ENCODE measurements around the gene ODC1.

Gene ODC1

DNA sequence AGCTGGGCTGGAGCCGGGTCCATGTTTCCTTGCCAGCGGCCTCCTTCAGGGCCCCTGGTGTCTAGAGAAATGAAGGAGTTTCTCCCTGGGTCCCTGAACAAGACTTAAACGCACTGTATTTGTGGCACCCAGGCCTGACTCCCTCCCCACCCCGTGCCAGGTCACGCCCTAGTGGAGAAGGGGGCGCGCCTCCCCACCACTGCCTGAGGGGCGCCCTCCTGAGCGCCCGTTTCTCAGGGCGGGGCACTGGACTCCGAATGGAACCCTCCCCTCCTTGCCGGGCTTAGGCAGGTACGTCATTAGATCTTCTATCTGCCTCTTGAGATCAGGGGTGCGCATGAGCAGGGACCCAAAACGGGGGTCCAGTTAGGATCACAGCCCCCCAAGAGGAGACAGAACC, 16.3 kb downstream of the ODC1 start:
- Histone ChIP-seq H3K4me3 (no peak overlapping the region), H3K9me3 (no peaks in the 10 kb centered on the region), H3K27me3 (ENCODE audit: low read depth) (no peaks in the 10 kb centered on the region), H3K36me3 (replicated peaks) (no peaks in the 10 kb centered on the region), H3K4me1 (no peaks in the 10 kb centered on the region)
- in situ Hi-C loops (cut with MboI; ENCODE audit: low sequenced_read_pairs): loop anchor here (10.0 kb wide), 1 partner anchor 357 kb away; no protein-coding TSS in a partner anchor
- DNase-seq (ENCODE audit: low spot score in 2 of 2): no peak

DNA sequence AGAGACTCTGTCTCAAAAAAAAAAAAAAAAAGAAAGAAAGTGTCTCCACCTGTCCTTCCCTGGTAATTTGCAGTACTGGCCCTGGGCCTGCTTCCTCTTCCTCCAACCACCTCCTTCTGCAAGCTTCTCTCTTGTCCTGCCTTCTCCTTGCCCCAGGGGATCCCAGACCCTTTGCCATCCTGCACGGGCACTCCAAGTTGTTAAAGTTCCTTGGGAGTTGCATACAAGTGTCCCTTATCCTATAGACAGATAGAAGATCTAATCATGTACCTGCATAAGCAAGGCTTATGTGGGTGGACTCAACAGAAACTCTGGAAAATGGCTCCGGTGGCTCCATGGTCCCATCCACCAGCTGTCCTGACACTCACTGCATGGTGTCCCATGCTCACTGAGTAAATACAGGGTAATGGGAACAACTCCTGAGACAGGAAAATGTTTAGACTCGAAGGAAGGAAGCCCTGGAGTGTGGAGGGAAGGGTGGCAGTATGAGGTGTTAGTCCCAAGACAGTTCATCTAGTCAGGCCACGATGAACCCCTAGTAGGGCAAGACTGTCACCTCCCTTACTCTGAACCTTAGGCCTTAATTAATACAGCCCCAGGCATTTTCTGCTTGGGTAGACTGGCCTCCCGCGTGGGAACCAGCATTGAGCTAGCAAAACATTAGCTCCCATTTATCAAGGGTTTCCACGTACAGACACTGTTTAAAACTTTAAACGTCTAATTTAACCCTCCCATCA, 17.1 kb downstream of the ODC1 start:
- H3K36me3 ChIP-seq (replicated peaks): no peaks in the 10 kb centered on the region; the same call in 1 of the 2 replicates
- no peak for DNase-seq (ENCODE audit: low spot score in 2 of 2)
- no peaks in the 10 kb centered on the region for H3K27me3 ChIP-seq (ENCODE audit: low read depth)
- in situ Hi-C loops (cut with MboI; ENCODE audit: low sequenced_read_pairs): loop anchor here (10.0 kb wide), 1 partner anchor 356 kb away; no protein-coding TSS in a partner anchor
- H3K9me3 ChIP-seq: no peaks in the 10 kb centered on the region
- H3K4me1 ChIP-seq: no peaks in the 10 kb centered on the region
- H3K4me3 ChIP-seq: no peak overlapping the region

DNA sequence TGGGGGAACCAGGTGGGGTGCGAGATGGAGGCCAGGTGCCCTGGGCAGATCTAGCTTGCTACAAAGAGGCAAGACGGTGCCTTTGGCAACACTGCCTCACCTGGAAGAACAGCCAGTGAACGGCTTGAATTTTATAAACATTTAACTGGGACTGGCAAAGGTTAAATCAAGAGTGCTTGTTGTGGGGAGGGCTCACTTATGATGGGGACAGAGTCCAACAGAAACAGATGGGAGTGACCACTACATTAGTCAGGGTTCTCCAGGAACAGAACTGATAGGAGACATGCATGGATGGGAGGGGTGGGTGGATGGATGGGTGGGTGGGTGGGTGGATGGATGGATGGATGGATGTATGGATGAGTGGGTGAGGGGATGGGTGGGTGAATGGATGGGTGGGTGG, 19.2 kb downstream of the ODC1 start:
- no peak for DNase-seq (ENCODE audit: low spot score in 2 of 2)
- Histone ChIP-seq H3K36me3 (replicated peaks) (no peaks in the 10 kb centered on the region; the same call in 1 of the 2 replicates), H3K4me3 (no peak overlapping the region), H3K9me3 (no peaks in the 10 kb centered on the region), H3K27me3 (ENCODE audit: low read depth) (no peaks in the 10 kb centered on the region), H3K4me1 (no peaks in the 10 kb centered on the region)
- in situ Hi-C loops (cut with MboI; ENCODE audit: low sequenced_read_pairs): loop anchor here (10.0 kb wide), 1 partner anchor 624 kb away; no protein-coding TSS in a partner anchor

DNA sequence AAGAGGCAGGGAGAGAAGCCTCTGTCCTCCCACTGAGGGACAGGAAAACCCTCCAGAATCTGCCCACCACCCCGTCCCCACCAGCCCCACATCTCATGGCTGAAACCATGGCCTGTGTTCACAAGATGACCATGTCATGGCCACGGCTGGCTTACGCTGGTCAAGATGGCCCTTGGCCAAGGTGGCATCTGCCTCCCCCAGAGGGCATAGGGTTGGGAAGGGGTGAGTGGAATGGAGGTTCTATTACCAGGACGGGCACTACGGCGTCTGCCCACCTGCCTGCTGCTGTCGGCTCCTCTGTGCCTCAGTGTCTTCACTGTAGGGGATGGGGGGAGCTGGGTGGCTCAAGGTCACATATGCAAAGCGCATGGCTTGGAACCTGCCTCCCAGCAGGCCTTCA, 19.8 kb downstream of the ODC1 start:
- H3K4me1 ChIP-seq: no peaks in the 10 kb centered on the region
- H3K9me3 ChIP-seq: no peaks in the 10 kb centered on the region
- in situ Hi-C loops (cut with MboI; ENCODE audit: low sequenced_read_pairs): loop anchor here (10.0 kb wide), 1 partner anchor 624 kb away; no protein-coding TSS in a partner anchor
- no peak overlapping the region for H3K4me3 ChIP-seq
- H3K36me3 ChIP-seq (replicated peaks): no peaks in the 10 kb centered on the region; the same call in 1 of the 2 replicates
- H3K27me3 ChIP-seq (ENCODE audit: low read depth): no peaks in the 10 kb centered on the region
- DNase-seq (ENCODE audit: low spot score in 2 of 2): no peak

DNA sequence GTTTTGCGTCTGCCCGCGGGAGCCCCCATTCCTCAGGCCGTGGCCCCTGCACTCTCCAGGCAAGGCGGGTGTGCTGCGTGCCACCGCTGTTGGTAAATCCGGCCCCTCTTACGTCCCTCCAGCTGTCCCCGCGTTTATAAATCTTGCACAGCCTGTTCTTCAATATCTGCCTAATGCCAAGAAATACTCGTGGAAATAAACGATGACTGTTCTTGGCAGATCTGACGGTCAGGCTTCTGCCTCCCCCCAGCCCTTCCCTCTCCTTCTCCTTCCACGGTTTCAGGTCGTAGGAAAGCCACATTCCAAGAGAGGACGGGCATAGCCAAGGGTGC, 20.5 kb downstream of the ODC1 start:
- Histone ChIP-seq H3K4me3 (no peak overlapping the region), H3K36me3 (replicated peaks) (peaks cover 3% of the 10 kb centered on the region; the same call in 1 of the 2 replicates), H3K9me3 (no peaks in the 10 kb centered on the region), H3K4me1 (no peaks in the 10 kb centered on the region), H3K27me3 (ENCODE audit: low read depth) (no peaks in the 10 kb centered on the region)
- in situ Hi-C loops (cut with MboI; ENCODE audit: low sequenced_read_pairs): loop anchor here (10.0 kb wide), 1 partner anchor 623 kb away; no protein-coding TSS in a partner anchor
- DNase-seq (ENCODE audit: low spot score in 2 of 2): no peak

DNA sequence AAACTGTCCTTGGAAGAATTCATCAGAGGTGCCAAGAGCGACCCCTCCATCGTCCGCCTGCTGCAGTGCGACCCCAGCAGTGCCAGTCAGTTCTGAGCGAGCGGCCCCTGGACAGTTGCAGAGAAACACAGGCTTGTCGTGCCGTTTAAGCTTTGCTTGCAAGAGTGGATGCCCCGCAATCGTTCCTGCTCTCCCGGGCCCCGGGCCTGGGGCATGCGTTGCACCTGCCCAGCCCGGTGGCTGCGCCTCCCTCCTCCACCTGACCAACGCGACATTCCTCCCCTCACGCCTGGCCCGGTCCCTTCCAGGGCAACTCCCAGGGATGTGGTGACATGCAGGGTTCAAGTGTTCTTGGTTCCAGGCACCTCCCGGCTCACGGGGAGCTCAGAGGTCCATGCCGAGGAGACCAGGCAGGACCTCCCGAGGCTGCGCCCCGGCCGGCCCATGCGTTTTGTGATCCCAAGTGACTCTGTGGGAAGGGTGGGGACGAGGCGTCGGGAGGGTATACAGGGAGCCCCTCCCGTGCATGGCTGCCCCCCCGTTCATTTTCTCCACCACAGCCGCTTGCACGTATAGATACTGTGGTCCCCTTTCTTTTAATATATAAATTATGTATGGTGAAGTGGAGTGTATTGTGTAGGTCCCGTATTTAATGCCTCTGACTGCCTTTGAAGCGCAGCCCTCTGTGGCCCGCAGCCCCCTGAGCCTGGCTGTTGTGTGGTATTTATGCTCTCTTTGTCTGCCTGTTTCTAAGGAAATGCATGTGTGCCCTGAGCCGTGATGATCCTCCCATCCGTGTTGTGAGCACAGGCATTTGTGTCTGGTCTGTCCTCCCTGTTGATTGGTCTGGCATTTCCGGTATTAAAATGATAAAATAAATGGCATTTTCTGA, 21.2 kb downstream of the ODC1 start:
- Histone ChIP-seq H3K9me3 (no peaks in the 10 kb centered on the region), H3K36me3 (replicated peaks) (peaks cover 3% of the 10 kb centered on the region; the same call in 1 of the 2 replicates), H3K4me1 (no peaks in the 10 kb centered on the region), H3K4me3 (no peak overlapping the region), H3K27me3 (ENCODE audit: low read depth) (no peaks in the 10 kb centered on the region)
- in situ Hi-C loops (cut with MboI; ENCODE audit: low sequenced_read_pairs): loop anchor here (10.0 kb wide), 1 partner anchor 622 kb away; no protein-coding TSS in a partner anchor
- no peak for DNase-seq (ENCODE audit: low spot score in 2 of 2)

DNA sequence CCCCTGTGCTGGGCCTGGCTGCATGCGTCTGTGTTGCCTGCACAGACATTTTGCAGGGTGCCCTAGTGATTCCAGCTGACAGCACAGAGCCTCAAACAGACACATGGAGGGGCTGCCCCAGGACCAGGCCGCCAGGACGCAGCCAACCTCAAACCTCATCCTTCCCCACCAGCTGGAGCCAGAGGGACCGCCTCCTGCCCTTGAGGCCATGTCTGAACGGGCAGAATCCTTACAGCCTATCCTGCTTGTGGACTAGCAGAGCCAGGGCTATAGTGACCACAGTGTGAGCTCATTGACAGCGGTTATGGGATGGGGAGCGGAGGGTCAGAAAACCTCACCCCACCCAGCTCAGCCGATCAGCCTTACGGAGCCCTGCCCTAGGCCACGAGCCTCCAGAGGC, 22.4 kb downstream of the ODC1 start:
- Histone ChIP-seq H3K4me3 (no peak overlapping the region), H3K36me3 (replicated peaks) (peaks cover 3% of the 10 kb centered on the region; the same call in 1 of the 2 replicates), H3K9me3 (no peaks in the 10 kb centered on the region), H3K4me1 (no peaks in the 10 kb centered on the region), H3K27me3 (ENCODE audit: low read depth) (no peaks in the 10 kb centered on the region)
- no peak for DNase-seq (ENCODE audit: low spot score in 2 of 2)
- in situ Hi-C loops (cut with MboI; ENCODE audit: low sequenced_read_pairs): loop anchor here (10.0 kb wide), 1 partner anchor 621 kb away; no protein-coding TSS in a partner anchor

DNA sequence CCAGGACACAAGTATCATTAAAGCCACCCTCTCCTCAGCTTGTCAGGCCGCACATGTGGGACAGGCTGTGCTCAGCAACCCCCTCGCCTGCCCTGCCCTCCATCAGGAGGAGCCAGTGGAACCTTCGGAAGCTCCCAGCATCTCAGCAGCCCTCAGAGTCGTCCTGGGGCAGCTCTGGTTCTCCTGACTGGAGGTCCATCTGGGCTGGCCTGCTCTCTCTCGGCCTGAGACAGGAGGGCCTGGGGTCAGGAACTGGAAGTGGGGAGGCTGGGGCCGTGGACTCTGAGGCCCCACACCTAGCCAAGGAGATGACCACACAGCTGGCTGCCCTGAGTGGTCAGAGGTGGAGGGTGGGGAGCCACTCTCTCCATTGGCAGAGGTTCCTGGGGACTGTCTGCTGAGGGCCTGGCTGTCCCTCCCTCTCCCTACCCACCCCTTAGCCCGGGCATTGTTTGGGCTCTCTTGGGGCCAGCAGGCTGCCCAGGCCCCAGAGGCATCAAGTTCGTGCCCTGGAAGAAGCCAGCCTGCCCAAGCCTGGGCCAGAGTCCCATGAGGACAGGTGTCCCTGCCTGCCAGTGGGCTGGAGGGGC, 23.1 kb downstream of the ODC1 start:
- H3K4me3 ChIP-seq: no peak overlapping the region
- no peaks in the 10 kb centered on the region for H3K27me3 ChIP-seq (ENCODE audit: low read depth)
- no peaks in the 10 kb centered on the region for H3K9me3 ChIP-seq
- H3K36me3 ChIP-seq (replicated peaks): peaks cover 3% of the 10 kb centered on the region; the same call in 1 of the 2 replicates
- in situ Hi-C loops (cut with MboI; ENCODE audit: low sequenced_read_pairs): loop anchor here (10.0 kb wide), 1 partner anchor 620 kb away; no protein-coding TSS in a partner anchor
- H3K4me1 ChIP-seq: no peaks in the 10 kb centered on the region
- no peak for DNase-seq (ENCODE audit: low spot score in 2 of 2)

DNA sequence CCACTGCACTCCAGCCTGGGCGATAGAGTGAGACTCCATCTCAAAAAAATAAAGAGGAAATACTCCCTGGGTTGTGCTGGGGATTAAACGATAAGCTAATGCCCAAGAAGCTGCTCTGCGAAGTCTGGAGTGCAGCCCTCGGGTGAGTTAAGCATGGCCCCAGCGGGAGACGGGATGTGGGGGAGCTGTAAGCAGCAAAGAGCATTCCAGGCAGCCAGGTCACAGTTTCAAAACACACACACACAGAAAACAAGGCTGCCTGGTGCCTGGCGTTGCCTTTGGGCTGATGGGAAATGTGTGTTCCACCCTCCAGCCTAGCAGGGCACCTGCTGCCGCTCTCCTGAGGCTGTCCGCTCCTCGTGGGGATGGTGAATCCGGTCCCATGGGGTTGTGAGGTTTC, 24.1 kb downstream of the ODC1 start:
- Histone ChIP-seq H3K36me3 (replicated peaks) (peaks cover 3% of the 10 kb centered on the region; the same call in 1 of the 2 replicates), H3K27me3 (ENCODE audit: low read depth) (no peaks in the 10 kb centered on the region), H3K9me3 (no peaks in the 10 kb centered on the region), H3K4me3 (no peak overlapping the region), H3K4me1 (no peaks in the 10 kb centered on the region)
- DNase-seq (ENCODE audit: low spot score in 2 of 2): no peak
- in situ Hi-C loops (cut with MboI; ENCODE audit: low sequenced_read_pairs): loop anchor here (10.0 kb wide), 1 partner anchor 619 kb away; no protein-coding TSS in a partner anchor

DNA sequence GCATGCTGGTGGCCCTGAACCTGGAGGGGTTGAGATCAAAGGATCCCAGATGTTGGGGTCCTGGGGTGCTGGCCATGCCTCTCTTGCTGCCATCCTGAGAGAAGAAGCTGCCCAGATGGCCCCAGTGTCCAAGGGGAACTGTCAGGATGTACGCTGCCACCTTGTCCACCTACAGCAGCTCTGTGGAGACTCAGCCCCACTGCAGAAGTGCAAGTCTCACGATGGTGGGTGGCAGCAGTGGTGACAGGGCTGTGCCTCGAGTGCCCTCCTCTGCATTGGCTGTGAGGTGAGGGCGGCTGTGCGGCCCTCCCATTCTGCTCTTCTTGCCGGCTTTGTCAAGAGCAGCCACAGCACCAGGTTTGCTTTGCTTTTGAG, 24.7 kb downstream of the ODC1 start:
- Histone ChIP-seq H3K4me3 (no peak overlapping the region), H3K4me1 (no peaks in the 10 kb centered on the region), H3K9me3 (no peaks in the 10 kb centered on the region), H3K36me3 (replicated peaks) (peaks cover 3% of the 10 kb centered on the region; the same call in 1 of the 2 replicates), H3K27me3 (ENCODE audit: low read depth) (no peaks in the 10 kb centered on the region)
- DNase-seq (ENCODE audit: low spot score in 2 of 2): no peak
- in situ Hi-C loops (cut with MboI; ENCODE audit: low sequenced_read_pairs): loop anchor here (10.0 kb wide), 1 partner anchor 619 kb away; no protein-coding TSS in a partner anchor

DNA sequence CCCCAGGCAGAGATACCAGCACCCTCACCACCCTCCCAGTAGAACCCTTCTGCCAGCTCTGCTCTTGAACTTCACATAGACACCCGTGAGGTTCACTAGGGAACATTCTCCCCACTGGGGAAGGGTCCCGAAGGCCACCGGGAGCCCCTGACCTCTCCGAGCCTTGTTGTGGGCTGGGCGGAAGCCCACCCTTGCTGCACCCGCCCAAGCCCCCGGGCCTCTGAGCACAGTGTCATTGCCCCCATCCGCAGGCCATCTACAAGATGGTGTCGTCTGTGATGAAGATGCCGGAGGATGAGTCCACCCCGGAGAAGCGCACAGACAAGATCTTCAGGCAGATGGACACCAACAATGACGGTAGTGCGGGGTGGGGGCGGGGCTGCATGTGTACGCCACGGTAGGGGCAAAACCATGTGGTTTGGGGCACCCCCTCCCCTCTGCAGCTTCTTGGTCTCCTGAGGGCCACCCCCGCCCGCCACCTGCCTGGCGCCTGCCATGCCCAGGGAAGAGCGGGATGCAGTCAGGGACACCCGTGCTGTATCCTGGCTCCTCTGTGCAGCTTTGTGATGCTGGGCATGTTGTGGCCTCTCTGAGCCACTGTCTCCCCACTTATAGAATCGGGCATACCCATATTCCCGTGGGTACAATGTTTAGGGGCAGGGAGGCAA, 25.3 kb downstream of the ODC1 start:
- in situ Hi-C loops (cut with MboI; ENCODE audit: low sequenced_read_pairs): loop anchor here (10.0 kb wide), 1 partner anchor 618 kb away; no protein-coding TSS in a partner anchor
- Histone ChIP-seq H3K4me3 (no peak overlapping the region), H3K36me3 (replicated peaks) (peaks cover 3% of the 10 kb centered on the region; the same call in 1 of the 2 replicates), H3K9me3 (no peaks in the 10 kb centered on the region), H3K27me3 (ENCODE audit: low read depth) (no peaks in the 10 kb centered on the region), H3K4me1 (no peaks in the 10 kb centered on the region)
- DNase-seq (ENCODE audit: low spot score in 2 of 2): no peak

DNA sequence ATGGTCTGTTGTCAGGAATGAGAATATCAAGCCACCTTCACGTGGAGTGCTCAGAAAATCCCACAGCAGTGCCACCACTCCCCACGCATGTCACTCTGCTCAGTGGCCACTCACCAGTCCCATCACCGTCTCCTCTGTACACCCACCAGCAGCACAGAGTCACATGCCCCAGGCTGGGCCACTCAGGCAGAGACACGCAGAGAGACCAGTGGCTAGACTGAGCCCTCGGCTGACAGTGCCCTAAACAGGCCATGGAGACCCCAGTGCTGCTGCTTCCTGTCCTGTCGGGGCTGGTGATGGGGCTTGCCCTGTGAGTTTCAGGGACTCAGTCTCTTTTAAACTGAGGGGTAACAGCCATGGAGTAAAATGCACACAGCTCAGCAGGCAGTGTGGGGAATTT, 25.9 kb downstream of the ODC1 start:
- Histone ChIP-seq H3K27me3 (ENCODE audit: low read depth) (no peaks in the 10 kb centered on the region), H3K4me1 (no peaks in the 10 kb centered on the region), H3K4me3 (no peak overlapping the region), H3K9me3 (no peaks in the 10 kb centered on the region), H3K36me3 (replicated peaks) (peaks cover 3% of the 10 kb centered on the region; the same call in 1 of the 2 replicates)
- in situ Hi-C loops (cut with MboI; ENCODE audit: low sequenced_read_pairs): loop anchor here (10.0 kb wide), 1 partner anchor 617 kb away; no protein-coding TSS in a partner anchor
- DNase-seq (ENCODE audit: low spot score in 2 of 2): no peak
